ES-I3 (cell line): ENCODE results near the gene KCP.

ENCODE experiments used
- H3K36me3 ChIP-seq: 2 replicates; pipeline ENCODE4 v1.6.1; 2013; ENCODE audit warnings: mild to moderate bottlenecking, low read length, control low read depth, moderate library complexity; ENCODE audit not compliant: insufficient read depth
- H3K4me1 ChIP-seq: 2 replicates; pipeline ENCODE4 v1.6.1; 2013; ENCODE audit warnings: mild to moderate bottlenecking, control low read depth, low read length; ENCODE audit not compliant: insufficient read depth
- H3K9ac ChIP-seq: 2 replicates; pipeline ENCODE4 v1.6.1; 2013; ENCODE audit warnings: low read depth, mild to moderate bottlenecking, low read length, moderate library complexity
- H3K9me3 ChIP-seq: 2 replicates; pipeline ENCODE4 v1.6.1; 2013; ENCODE audit warnings: mild to moderate bottlenecking, low read length, moderate library complexity; ENCODE audit not compliant: control insufficient read depth, insufficient read depth

KCP gene

DNA sequence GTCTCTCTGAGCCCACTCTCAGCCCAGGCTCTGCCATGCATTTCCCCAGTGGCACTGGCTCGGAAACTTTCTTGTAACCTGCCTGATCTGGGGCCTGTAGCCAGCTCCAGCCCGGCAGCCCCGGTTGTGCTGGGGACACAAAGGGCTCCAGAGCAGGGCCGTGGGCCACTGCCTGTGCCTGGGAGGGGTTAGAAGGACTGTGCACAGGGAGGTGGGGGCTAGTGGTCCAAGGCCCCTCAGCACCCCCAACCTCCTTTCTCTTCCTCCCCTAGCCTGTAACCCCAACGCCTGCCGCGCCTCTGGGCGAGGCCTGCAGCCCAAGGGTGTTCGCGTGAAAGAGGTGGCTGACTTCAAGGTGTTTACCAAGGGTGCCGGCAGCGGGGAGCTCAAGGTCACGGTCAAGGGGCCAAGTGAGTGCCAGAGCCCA, 70.7 kb downstream of the KCP start:
- Histone ChIP-seq H3K4me1 (no peaks in the 10 kb centered on the region), H3K36me3 (peaks cover 22% of the 10 kb centered on the region), H3K9ac (no peak overlapping the region), H3K9me3 (no peaks in the 10 kb centered on the region)

DNA sequence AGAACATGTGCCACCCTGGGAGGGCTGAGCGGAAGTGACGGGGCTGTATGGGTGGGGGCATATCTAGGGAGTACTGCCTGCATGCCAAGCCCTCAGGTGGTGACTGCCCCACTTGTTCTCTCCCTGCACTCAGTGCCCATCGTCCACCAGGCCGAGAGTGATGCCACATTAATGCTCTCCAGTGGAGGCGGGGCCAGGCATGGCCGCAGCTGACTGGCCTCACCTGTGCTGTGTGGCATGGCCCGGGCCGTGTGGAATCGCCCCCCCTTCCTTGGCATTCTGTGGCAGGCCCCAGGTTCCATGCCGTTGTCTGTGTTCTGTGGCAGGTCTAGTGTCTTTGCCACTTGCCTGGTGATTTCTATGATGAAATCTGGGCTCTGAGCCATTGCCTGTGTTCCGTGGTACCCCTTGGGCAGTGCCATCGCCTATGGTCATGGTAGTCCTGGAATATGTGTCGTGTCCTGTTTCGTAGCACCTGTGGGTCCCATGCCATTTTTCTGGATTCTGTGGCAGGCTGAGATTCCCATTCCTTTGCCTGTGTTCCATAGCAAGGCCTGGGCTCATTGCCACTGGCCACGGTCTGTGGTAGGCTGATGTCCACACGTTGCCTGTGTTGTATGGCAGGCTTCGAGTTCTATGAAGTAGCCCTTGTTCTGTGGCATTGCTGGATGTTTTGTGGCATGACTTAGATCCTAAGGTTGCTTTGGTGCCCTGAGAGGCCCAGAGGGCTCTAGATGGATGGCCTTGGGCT, 71.4 kb downstream of the KCP start:
- Histone ChIP-seq H3K9ac (no peak overlapping the region), H3K4me1 (no peaks in the 10 kb centered on the region), H3K9me3 (no peaks in the 10 kb centered on the region), H3K36me3 (peaks cover 16% of the 10 kb centered on the region)

DNA sequence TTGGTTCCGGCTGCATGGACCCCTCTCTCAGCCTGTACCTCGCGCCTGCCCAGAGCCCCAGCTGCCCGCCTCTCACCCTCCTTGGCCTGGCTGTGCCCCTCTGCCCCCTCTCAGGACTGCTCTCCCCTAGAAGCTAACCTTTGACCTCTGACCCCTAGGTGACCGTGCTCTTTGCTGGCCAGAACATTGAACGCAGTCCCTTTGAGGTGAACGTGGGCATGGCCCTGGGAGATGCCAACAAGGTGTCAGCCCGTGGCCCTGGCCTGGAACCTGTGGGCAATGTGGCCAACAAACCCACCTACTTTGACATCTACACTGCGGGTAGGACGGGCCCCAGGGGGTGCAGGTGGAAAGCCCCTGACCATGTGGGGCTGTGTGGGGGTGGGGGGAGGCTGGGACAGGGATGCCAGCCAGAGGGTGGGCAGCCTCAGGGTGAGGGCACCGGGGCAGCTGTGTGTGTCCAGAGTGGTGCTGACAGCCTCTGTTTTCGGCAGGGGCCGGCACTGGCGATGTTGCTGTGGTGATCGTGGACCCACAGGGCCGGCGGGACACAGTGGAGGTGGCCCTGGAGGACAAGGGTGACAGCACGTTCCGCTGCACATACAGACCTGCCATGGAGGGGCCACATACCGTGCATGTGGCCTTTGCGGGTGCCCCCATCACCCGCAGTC, 72.3 kb downstream of the KCP start:
- H3K9ac ChIP-seq = no peak overlapping the region
- H3K4me1 ChIP-seq = no peaks in the 10 kb centered on the region; the same call in 1 of the 2 replicates
- H3K9me3 ChIP-seq = no peaks in the 10 kb centered on the region
- H3K36me3 ChIP-seq = peaks cover 16% of the 10 kb centered on the region

DNA sequence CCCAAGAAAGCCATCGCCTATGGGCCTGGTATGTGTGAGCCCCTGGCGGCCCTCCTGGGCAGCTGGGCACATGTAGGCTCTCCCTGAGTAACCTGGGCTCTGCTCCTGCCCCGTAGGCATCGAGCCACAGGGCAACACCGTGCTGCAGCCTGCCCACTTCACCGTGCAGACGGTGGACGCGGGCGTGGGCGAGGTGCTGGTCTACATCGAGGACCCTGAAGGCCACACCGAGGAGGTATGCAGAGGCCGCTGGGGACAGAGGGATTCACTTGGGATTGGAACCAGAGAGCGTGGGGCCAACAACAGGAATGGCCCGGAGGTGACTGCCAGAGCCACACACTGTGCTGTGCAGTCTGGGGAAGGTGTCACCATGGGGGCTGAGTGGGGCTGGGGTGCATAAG, 73.0 kb downstream of the KCP start:
- Histone ChIP-seq H3K4me1 (no peaks in the 10 kb centered on the region; the same call in 1 of the 2 replicates), H3K36me3 (peaks cover 12% of the 10 kb centered on the region), H3K9me3 (no peaks in the 10 kb centered on the region), H3K9ac (no peak overlapping the region)

DNA sequence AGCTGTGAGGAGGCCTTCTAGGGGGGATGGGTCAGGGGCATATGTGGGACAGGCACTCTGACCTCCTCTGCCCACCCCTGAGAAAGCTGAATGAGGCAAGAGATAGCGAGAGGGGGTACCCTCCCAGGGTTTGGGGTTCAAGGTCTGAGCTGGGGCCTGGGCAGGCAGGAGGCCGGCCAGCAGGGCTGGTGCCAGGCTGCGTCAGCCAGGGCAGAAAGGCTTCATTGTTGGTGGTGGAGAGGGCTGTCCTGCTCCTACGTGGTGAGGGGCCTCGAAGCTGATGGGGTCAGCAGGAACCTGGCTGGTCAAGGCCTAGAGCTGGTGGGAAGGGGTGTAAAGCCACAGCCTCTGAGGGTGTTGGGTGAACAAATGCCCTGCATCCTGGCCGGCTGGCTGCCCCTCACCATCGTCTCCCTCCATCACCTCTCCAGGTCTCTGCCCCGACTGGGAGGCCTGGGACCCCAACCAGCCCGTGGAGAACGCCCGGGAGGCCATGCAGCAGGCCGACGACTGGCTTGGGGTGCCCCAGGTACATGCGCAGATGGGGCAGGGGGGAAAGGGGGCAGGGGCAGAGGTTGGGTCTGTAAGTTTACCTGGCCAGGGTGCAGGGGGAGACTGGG, 73.7 kb downstream of the KCP start:
- H3K9ac ChIP-seq = no peak overlapping the region
- no peaks in the 10 kb centered on the region; the same call in 1 of the 2 replicates for H3K4me1 ChIP-seq
- H3K36me3 ChIP-seq = peaks cover 9% of the 10 kb centered on the region
- H3K9me3 ChIP-seq = no peaks in the 10 kb centered on the region

DNA sequence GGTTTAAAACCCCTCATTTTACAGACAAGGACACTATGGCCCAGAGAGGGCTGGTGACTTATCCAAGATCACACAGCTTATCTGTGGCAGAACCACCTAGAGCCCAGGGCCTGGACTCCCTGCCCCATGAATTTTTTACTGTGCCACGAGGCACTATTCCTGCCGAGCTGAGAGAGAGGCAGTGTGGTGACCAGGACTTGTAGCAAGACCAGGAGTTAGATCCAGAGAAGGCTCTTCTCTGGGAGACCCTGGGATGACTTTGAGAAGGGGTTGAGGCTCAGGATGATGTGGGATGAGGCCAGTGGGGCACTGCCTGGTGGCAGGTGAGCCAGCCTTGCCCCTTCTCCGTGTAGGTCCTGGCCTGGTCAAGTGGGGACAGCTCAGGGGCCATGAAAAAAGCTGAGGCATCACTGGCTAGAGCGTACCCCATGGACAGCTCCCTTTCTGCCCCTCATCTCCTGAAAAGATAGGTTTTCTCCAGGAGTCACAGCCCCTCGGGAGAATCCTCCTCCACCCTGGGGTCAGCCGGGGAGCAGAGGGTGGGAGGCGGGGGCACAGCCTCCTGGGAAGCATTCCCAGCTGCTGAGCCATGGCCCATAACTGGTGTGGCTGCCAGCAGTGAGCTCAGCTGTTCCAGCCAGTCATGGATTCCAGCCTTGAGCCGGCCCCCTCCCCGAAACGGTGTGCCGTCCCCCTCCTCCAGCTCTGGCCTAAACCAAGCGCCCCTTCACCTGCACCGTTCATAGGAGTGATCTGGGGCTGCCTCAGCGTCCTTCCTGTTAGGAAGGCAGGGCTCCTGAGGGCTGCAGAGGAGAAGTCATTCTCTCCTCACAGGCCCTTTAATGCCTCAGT, 74.5 kb downstream of the KCP start:
- Histone ChIP-seq H3K9me3 (no peaks in the 10 kb centered on the region), H3K36me3 (peaks cover 9% of the 10 kb centered on the region), H3K9ac (no peak overlapping the region), H3K4me1 (no peaks in the 10 kb centered on the region; the same call in 1 of the 2 replicates)

DNA sequence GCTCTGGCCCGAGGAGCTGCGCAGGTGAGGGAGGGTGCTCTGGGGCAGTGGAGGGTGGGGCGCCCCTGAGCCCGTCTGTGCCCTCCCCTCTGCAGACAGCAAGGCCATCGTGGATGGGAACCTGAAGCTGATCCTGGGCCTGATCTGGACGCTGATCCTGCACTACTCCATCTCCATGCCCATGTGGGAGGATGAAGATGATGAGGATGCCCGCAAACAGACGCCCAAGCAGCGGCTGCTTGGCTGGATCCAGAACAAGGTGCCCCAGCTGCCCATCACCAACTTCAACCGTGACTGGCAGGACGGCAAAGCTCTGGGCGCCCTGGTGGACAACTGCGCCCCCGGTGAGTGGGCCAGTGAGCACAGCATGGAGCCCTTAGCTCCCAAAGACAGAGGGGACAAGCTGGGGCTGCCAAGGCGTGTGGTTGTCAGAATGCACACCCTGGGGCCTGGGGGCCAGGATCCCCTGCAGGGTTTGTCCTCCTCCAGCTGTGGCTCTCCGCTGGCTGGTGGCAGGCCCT, 75.2 kb downstream of the KCP start:
- H3K9me3 ChIP-seq = no peaks in the 10 kb centered on the region

DNA sequence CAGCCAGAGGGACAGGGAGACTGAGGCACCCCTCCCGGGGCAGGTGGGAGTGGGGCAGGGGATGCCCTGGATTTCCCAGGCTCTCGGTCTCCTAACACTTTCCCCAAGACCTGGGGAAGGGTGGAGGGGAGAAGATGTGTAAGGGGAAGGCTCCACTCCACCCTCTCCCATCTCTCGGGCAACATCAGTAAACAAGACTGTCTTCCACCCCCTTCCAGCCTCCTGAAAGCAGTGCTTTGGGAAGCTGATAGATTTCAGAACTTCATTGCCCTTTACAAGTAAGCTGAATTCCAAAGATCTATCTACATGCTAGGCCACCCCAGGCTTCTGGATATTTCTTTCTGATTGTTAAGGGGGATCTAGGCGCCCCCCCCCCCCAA, 76.6 kb downstream of the KCP start:
- Histone ChIP-seq H3K4me1 (peaks cover 5% of the 10 kb centered on the region), H3K36me3 (peaks cover 6% of the 10 kb centered on the region), H3K9ac (peak overlapping the region; percentile 87), H3K9me3 (no peaks in the 10 kb centered on the region)

More for the DNA sequence above, 75.2 kb downstream of the KCP start:
- peaks cover 9% of the 10 kb centered on the region for H3K36me3 ChIP-seq
- H3K9ac ChIP-seq = no peak overlapping the region
- no peaks in the 10 kb centered on the region; the same call in 1 of the 2 replicates for H3K4me1 ChIP-seq

DNA sequence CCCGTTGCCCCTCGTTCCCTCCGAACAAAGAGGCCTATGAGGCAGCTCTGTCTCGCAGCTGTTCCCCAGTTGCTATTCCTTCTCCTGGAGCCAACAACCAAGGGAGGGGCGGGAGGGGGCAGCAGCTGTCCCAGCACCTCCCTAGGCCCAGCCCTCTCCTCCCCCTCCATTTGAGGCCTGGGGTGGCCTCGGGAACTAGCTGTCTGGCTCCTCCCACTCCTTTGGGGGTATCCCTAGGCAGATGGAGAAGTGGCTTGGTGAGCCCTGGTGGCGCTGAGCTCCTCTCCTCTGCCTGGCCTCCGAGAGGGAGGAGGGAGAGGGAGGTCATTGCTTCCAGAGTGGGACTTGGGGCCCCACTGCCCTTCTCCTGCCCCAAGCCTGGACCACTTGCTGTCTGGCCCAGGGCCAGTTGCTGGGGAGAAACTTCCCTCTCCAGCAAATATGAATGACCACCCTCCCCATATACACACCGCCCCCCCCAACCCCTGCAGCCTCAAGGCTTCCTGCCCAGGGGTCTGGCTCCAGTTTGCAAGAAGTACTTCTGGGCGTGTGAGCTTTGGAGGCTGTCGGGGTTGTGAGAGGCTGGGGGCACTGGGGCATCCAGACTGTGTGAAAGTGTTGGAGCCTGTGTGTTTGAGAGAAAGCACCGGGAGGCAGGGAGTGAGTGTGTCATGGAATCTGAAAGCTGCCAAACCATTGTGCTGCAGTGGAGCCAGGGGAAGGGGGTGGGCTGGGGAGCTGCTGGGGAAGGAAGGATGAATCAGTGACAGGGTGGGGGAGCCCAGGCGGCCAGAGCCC, 77.2 kb downstream of the KCP start:
- H3K36me3 ChIP-seq = peaks cover 6% of the 10 kb centered on the region
- H3K9me3 ChIP-seq = no peaks in the 10 kb centered on the region
- H3K4me1 ChIP-seq = peaks cover 10% of the 10 kb centered on the region
- H3K9ac ChIP-seq = peak overlapping the region; percentile 87

DNA sequence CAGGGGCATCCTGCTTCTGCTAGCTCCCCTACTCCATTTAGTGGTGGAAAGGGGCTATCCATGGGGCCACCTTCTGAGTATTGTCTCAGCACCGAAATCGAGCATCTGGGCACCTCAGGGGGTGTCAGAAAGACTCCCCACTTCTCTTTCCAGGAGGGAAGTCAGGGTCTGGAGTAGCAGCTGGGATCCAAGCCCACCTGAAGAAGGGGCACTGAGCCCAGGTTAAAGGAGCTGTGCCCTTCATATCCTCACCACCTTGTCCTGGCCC, 77.7 kb downstream of the KCP start:
- H3K36me3 ChIP-seq = peaks cover 6% of the 10 kb centered on the region
- peak overlapping the region; percentile 87; the same call in 1 of the 2 replicates for H3K9ac ChIP-seq
- H3K9me3 ChIP-seq = no peaks in the 10 kb centered on the region
- H3K4me1 ChIP-seq = peaks cover 16% of the 10 kb centered on the region

DNA sequence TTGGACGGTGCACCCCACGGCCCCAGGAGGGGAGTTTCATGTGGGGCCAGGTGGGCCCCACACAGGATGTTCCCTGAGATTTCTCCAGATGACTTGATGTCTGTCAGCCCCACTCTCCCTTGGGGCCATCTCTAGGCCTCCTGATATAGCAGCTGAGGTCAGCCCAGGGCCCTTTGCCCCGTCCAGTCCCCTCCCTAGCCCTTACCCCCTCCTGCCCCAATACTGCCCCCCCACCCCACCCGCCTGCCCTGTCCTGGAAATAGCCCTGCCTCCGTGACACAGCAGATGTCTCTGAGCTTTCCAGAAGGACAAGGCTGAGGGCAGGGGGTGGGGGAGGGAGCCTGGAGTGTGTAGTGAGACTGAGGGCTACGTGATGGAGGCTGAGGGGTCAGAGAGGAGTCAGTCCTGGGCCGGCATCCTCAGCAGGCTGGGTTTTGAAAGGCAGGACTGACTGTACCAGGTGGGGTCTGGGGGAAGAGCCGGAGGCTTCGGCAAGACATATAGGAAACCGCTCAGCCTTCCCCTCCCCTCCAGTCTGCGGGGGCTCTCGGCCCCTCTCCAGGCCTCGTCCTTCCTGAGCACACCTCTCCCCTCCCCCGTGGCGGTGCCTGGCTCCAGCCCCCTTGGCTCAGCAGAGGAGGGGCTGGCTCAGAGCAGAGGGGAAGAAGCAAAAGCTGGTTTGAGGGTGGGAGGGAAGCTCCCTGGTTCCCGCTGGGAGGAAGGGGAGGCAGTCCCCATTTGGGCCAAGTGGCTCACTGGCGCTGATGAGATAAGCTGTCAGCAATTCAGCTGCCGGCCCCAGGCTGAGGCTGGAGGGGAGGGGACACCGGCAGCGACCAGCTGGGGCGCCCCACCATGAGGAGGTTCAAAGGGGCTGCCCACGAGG, 78.3 kb downstream of the KCP start:
- peak overlapping the region; percentile 87; the same call in 1 of the 2 replicates for H3K9ac ChIP-seq

DNA sequence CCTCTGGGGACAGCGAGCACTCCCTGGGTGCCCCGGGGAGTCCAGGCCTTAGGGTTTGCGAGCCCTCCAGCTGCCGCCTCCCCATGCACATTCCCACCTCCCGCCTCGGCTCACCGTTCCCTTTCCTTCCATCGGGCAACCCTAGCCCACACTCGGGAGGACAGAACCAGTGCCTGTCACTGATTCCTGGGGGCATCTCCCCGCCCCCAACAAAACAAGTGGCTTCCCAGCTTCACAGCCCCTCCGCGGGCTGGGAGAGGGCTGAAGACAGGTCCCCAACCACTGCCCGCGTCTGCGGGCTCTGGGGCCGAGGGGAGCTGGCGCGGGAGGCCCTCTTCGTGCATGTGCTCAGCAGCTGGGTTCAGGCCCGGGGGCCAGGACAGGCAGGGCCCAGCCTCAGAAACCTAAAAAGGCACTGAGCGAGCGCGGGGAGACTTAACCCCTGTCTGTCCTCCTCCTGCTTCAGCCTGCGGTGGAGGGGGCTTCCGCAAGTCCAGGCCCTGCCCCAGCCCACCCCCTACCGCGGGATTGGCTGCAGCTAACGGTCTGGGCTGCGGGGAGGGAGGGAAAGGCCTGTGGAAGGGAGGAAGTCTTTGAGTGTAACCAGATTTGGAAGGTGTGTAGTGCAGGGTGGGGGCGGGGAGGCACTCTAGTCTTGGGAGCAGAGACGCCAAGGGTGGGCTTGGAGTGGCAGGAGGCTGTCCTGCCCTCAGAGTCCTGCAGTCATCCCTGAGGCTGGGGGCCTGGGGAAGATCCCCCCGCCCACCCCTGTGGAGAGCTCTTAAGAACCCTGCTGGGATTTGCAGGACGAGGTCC, 79.1 kb downstream of the KCP start:
- H3K9ac ChIP-seq = peak overlapping the region; percentile 87
- peaks cover 3% of the 10 kb centered on the region for H3K36me3 ChIP-seq
- peaks cover 30% of the 10 kb centered on the region for H3K4me1 ChIP-seq
- no peaks in the 10 kb centered on the region for H3K9me3 ChIP-seq

More for the DNA sequence above, 78.3 kb downstream of the KCP start:
- peaks cover 21% of the 10 kb centered on the region for H3K4me1 ChIP-seq
- no peaks in the 10 kb centered on the region for H3K9me3 ChIP-seq
- H3K36me3 ChIP-seq = peaks cover 3% of the 10 kb centered on the region
